ENCODE results near the gene HACD4. TPM values are rescaled to one million over a fixed set of nuclear protein-coding genes. Genes with fewer than 3 reads are reported as not detected.

Gene HACD4
- total and polyA plus RNA-seq, 8 donors, result 6.3 to 12.2 (median 9.9) TPM

DNA sequence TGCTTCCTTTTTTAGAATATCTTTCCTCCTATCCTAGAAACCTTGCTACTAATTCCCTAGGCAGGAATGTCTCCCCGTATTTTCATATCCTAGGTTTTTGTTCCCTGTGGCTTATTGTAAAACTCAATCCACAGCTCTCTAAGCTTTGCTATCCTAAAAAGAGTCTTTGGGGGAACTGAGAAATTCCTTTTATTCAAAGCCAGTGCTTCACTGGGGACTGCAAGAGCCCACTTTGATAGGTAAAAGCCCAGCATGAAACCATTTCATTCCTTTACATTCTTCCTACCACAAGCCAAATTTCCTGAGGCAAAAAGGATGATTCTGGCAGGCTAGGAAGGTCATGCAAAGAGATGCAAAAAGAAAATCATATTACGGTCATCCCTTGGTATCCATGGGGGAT, 5.8 kb upstream of the HACD4 start:
- H3K36me3 ChIP-seq, result no peaks in the 10 kb centered on the region
- DNase-seq (no peak), ATAC-seq (no peak)
- H3K4me1 ChIP-seq, result no peaks in the 10 kb centered on the region
- intact Hi-C loops (cut with DNase I), result no loop called here
- TF ChIP-seq, protein P1, sequence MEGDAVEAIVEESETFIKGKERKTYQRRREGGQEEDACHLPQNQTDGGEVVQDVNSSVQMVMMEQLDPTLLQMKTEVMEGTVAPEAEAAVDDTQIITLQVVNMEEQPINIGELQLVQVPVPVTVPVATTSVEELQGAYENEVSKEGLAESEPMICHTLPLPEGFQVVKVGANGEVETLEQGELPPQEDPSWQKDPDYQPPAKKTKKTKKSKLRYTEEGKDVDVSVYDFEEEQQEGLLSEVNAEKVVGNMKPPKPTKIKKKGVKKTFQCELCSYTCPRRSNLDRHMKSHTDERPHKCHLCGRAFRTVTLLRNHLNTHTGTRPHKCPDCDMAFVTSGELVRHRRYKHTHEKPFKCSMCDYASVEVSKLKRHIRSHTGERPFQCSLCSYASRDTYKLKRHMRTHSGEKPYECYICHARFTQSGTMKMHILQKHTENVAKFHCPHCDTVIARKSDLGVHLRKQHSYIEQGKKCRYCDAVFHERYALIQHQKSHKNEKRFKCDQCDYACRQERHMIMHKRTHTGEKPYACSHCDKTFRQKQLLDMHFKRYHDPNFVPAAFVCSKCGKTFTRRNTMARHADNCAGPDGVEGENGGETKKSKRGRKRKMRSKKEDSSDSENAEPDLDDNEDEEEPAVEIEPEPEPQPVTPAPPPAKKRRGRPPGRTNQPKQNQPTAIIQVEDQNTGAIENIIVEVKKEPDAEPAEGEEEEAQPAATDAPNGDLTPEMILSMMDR (IDR thresholded peaks at IDR 0.05), result no peak
- no peaks in the 10 kb centered on the region for H3K27me3 ChIP-seq
- no peak overlapping the region for H3K4me3 ChIP-seq
- H3K9me3 ChIP-seq, result no peaks in the 10 kb centered on the region
- no peak overlapping the region for H3K27ac ChIP-seq

GRCh38 chr9:21031808-21032183, 356 bp upstream of the HACD4 start:
- Histone ChIP-seq H3K36me3 (no peaks in the 10 kb centered on the region), H3K9me3 (no peaks in the 10 kb centered on the region), H3K4me1 (peaks cover 11 to 41% of the 10 kb centered on the region in 2 donors), H3K4me3 (peak overlapping the region; percentile 49 to 65), H3K27ac (peak overlapping the region; percentile 84 to 94), H3K27me3 (no peaks in the 10 kb centered on the region)
- TF ChIP-seq, protein P1 (IDR thresholded peaks at IDR 0.05), result no peak
- ATAC-seq (no peak), DNase-seq (no peak)
- intact Hi-C loops (cut with DNase I), result no loop called here

DNA sequence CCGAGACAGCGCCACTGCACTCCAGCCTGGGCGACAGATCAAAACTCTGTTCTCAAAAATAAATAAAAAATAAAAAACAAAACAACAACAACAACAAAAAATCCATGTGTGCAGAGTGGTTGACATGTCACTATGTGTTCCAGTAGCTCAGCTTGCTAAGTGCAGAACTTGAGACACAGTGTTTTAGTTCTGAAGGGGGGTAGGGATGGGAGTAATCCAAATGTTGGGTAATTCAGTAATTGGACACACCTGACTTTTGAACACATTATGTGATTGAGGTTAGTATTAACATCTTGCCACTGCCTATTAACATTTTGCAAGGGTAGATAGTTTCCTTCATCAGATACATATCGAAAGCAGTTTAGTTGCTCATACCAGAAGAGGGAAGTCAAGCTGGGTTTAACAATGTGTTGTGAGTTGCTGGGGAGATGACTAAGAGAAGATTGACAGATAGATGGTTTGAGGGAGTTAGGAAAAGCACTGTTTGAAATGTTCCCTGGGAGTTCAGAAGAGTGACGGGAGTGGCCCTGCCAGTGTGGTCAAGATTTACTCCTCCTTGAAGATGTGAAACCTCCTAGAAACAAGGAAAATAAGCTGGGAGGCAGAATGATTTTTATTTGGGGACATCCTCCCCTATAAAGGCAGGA, 928 bp downstream of the HACD4 start:
- peak in 1 of 4 donors; percentile 10 for DNase-seq
- peak; percentile 73 for ATAC-seq
- Histone ChIP-seq H3K9me3 (no peaks in the 10 kb centered on the region), H3K27ac (peak overlapping the region; percentile 84 to 94), H3K4me1 (peaks cover 11 to 41% of the 10 kb centered on the region in 2 donors), H3K36me3 (no peaks in the 10 kb centered on the region), H3K4me3 (peak overlapping the region; percentile 49 to 65), H3K27me3 (no peaks in the 10 kb centered on the region)
- TF ChIP-seq, protein P1 (IDR thresholded peaks at IDR 0.05), result no peak
- intact Hi-C loops (cut with DNase I), result no loop called here

DNA sequence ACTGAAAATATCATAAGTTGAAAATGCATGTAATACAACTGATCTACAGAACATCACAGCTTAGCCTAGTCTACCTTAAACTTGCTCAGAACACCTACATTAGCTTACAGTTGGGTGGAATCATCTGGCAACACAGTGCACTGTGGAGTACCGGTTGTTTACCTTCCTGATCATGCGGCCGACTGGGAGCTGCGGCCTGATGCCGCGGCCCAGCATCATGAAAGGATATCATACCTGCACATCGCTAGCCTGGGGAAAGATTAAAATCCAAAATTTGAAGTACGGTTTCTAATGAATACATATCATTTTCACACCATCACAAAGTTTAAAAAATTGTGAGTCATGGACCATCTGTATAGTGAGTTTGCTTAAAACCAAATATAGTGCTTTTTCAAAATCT, 1.8 kb downstream of the HACD4 start:
- DNase-seq, result no peak
- Histone ChIP-seq H3K27ac (no peak overlapping the region), H3K4me1 (peaks cover 11 to 42% of the 10 kb centered on the region in 2 donors), H3K36me3 (no peaks in the 10 kb centered on the region), H3K27me3 (no peaks in the 10 kb centered on the region), H3K4me3 (no peak overlapping the region), H3K9me3 (no peaks in the 10 kb centered on the region)
- TF ChIP-seq, protein P1 (IDR thresholded peaks at IDR 0.05), result no peak
- ATAC-seq, result no peak
- intact Hi-C loops (cut with DNase I), result no loop called here

DNA sequence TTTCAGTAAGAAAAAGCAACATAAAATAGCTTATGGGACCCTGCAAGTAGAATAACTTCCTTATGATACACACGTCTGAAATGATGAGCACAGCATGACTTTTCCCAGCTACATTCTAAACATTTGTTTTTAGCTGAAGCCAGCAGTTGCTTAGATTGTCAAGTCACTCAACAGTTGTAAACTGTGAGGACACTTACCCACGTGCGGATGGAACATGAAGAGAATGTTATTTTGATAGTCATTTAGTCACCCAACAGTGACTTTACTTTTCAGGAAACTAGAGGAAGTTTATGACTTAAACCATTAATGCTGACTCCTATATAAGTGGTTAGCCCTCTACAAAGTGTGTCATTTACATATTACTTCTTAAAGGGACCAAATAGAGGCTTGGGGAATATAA, 3.0 kb downstream of the HACD4 start:
- intact Hi-C loops (cut with DNase I), result no loop called here
- no peaks in the 10 kb centered on the region for H3K36me3 ChIP-seq
- H3K27ac ChIP-seq, result peak overlapping the region in 1 of 2 donors; percentile 57
- TF ChIP-seq, protein P1 (IDR thresholded peaks at IDR 0.05), result no peak
- no peaks in the 10 kb centered on the region for H3K9me3 ChIP-seq
- no peak for ATAC-seq
- H3K27me3 ChIP-seq, result no peaks in the 10 kb centered on the region
- no peak overlapping the region for H3K4me3 ChIP-seq
- no peak for DNase-seq
- peaks cover 11 to 52% of the 10 kb centered on the region in 2 donors for H3K4me1 ChIP-seq
